Thoracic aorta (tissue), 2 donors: ENCODE data around the gene GBP6. TPM values are rescaled to one million over a fixed set of nuclear protein-coding genes. Genes with fewer than 3 reads are reported as not detected.

Experiments used
- ATAC-seq: fragments of 150-250 bp; one replicate; pipeline ENCODE4 v1.8.0; 2017; ENCODE audit warnings: low read depth; ENCODE audit not compliant: insufficient number of reproducible peaks, low FRiP score
- DNase-seq: peaks from one replicate; pipeline ENCODE4 v3.0.0-alpha.2; 2020; ENCODE audit warnings: low spot score
- H3K27ac ChIP-seq, 2 donors: fragments of 200-600 bp; sonication (generic); 1 replicate in 1 of 2; 2 replicates in 1 of 2; pipeline ENCODE4 v1.5.1; 2016; ENCODE audit warnings: mild to moderate bottlenecking in 2 of 2, moderate library complexity in 2 of 2
- H3K27me3 ChIP-seq: fragments of 200-600 bp; sonication (generic); replicated peaks from 2 replicates; pipeline ENCODE4 v1.6.0; 2016; ENCODE audit warnings: mild to moderate bottlenecking; ENCODE audit not compliant: insufficient read depth
- H3K36me3 ChIP-seq: fragments of 200-600 bp; sonication (generic); one replicate; pipeline ENCODE4 v1.5.1; 2016
- H3K4me1 ChIP-seq, 2 donors: fragments of 200-600 bp; sonication (generic); 1 replicate in 1 of 2; 2 replicates in 1 of 2; pipeline versions ENCODE4 v1.5.1 to v1.6.0; 2016; ENCODE audit warnings: low read depth in 2 of 2, mild to moderate bottlenecking in 1 of 2; ENCODE audit not compliant: control insufficient read depth in 1 of 2
- H3K4me3 ChIP-seq: fragments of 200-600 bp; sonication (generic); 2 replicates; pipeline ENCODE4 v1.5.1; 2016; ENCODE audit warnings: mild to moderate bottlenecking
- H3K9me3 ChIP-seq: fragments of 200-600 bp; sonication (generic); 2 replicates; pipeline ENCODE4 v1.5.1; 2016
- total RNA-seq, 2 donors: library from RNA; depleted of rRNA; stranded (reverse); fragments of >200 nt; gene quantifications; one replicate each; pipeline versions ENCODE4 v1.1.0 to v1.2.3, GENCODE V29; 2016
- TF ChIP-seq, protein P1 (sequence below): fragments of 200-600 bp; sonication (generic); IDR thresholded peaks from one replicate; pipeline ENCODE4 v1.5.1; 2019; ENCODE audit warnings: antibody characterized with exemption

Gene GBP6
- total RNA-seq, 2 donors from 2014 or later: 0.27 TPM; not detected in 1

- DNase-seq (no peak), ATAC-seq (no peak)
- Histone ChIP-seq H3K27me3 (no peaks in the 10 kb centered on the region), H3K4me1 (no peaks in the 10 kb centered on the region), H3K36me3 (no peaks in the 10 kb centered on the region), H3K27ac (no peak overlapping the region), H3K9me3 (no peaks in the 10 kb centered on the region), H3K4me3 (no peak overlapping the region)
- TF ChIP-seq, protein P1, sequence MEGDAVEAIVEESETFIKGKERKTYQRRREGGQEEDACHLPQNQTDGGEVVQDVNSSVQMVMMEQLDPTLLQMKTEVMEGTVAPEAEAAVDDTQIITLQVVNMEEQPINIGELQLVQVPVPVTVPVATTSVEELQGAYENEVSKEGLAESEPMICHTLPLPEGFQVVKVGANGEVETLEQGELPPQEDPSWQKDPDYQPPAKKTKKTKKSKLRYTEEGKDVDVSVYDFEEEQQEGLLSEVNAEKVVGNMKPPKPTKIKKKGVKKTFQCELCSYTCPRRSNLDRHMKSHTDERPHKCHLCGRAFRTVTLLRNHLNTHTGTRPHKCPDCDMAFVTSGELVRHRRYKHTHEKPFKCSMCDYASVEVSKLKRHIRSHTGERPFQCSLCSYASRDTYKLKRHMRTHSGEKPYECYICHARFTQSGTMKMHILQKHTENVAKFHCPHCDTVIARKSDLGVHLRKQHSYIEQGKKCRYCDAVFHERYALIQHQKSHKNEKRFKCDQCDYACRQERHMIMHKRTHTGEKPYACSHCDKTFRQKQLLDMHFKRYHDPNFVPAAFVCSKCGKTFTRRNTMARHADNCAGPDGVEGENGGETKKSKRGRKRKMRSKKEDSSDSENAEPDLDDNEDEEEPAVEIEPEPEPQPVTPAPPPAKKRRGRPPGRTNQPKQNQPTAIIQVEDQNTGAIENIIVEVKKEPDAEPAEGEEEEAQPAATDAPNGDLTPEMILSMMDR: no peak
These were observed 19.3 kb downstream of the GBP6 start for GRCh38 chr1:89383185-89383584.

- TF ChIP-seq, protein P1: no peak
These were observed 26.8 kb downstream of the GBP6 start for GRCh38 chr1:89390707-89391106.

DNA sequence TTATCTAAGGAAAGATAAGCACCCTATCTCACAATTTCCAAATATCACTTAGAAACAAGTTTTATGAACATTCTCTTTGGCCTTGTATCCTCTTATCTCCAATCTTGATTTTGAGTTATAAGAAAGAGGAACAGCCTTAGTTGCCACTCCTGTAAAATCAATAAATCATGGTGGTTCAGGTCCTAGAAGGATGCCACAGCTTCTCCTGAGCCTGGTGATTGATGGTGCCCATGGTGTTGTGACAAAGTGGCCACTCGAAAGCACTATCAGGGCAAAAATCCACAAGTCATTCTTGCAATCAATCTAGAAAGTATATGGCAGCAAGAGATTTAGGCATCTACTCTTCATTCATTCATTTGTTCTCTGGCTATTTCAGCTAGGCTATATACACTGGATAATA, 27.8 kb downstream of the GBP6 start:
- H3K9me3 ChIP-seq: no peaks in the 10 kb centered on the region
- no peaks in the 10 kb centered on the region for H3K27me3 ChIP-seq
- no peak overlapping the region for H3K27ac ChIP-seq
- no peaks in the 10 kb centered on the region for H3K4me1 ChIP-seq
- TF ChIP-seq, protein P1: no peak
- DNase-seq (no peak), ATAC-seq (no peak)
- H3K4me3 ChIP-seq: no peak overlapping the region
- no peaks in the 10 kb centered on the region for H3K36me3 ChIP-seq

More at GRCh38 chr1:89390707-89391106, 26.8 kb downstream of the GBP6 start:
- no peak for DNase-seq
- Histone ChIP-seq H3K9me3 (no peaks in the 10 kb centered on the region), H3K4me3 (no peak overlapping the region), H3K36me3 (no peaks in the 10 kb centered on the region), H3K27me3 (no peaks in the 10 kb centered on the region), H3K4me1 (no peaks in the 10 kb centered on the region), H3K27ac (no peak overlapping the region)
- no peak for ATAC-seq

DNA sequence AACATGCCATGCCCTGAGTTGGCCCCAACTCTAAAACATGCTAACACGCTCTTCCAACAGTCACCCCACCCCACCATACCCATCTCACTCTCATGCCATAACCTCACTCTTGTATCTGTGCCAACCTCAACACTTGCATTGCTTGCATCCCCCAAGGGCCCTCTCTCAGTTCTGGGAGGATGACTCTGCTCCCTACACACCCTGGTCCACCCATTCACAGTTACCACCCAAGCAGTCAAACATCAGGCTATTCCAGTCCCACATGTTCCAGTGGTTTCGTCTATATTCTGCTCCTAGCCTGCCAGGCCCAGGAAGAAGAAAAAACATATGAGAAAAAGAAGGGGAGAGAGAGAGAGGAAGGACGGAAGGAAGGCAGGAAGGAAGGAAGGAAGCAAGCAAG, 31.0 kb downstream of the GBP6 start:
- Histone ChIP-seq H3K36me3 (no peaks in the 10 kb centered on the region), H3K27me3 (no peaks in the 10 kb centered on the region), H3K4me3 (no peak overlapping the region), H3K27ac (no peak overlapping the region), H3K4me1 (no peaks in the 10 kb centered on the region), H3K9me3 (no peaks in the 10 kb centered on the region)
- DNase-seq (no peak), ATAC-seq (no peak)
- TF ChIP-seq, protein P1: no peak

DNA sequence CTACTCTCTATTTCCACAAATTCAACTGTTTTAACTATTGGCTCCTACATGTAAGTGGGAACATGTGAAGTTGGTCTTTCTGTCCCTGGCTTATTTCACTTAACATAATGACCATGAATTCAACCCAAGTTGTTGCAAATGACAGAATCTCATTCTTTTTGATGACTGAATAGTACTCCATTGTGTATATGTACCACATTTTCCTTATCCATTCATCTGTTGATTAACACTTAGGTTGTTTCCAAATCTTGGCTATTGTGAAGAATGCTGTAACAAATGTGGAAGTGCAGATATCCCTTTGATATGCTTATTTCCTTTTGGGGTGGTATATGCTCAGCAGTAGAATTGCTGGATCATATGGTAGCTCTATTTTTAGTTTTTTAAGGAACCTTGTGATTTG, 33.0 kb downstream of the GBP6 start:
- no peak overlapping the region for H3K4me3 ChIP-seq
- ATAC-seq (no peak), DNase-seq (no peak)
- H3K9me3 ChIP-seq: no peaks in the 10 kb centered on the region
- H3K27ac ChIP-seq: no peak overlapping the region
- H3K36me3 ChIP-seq: no peaks in the 10 kb centered on the region
- TF ChIP-seq, protein P1: no peak
- H3K4me1 ChIP-seq: no peaks in the 10 kb centered on the region
- H3K27me3 ChIP-seq: no peaks in the 10 kb centered on the region
